WTC11 (cell line): ENCODE measurements around the gene NOL12. TPM values are rescaled to one million over a fixed set of nuclear protein-coding genes. Genes with fewer than 3 reads are reported as not detected.

Experiments used
- ATAC-seq: fragments of 200-7000 bp; cut with Tn5 transposase; 2 replicates; pipeline ENCODE4 v1.10.0; 2021; ENCODE audit warnings: mild to moderate bottlenecking, moderate library complexity
- CTCF ChIA-PET: fragments of 300-600 bp; sonication (Branson Sonifier 250); formaldehyde crosslinking; loops from one replicate; lab custom pipeline; 2021; ENCODE audit warnings: antibody characterized with exemption; lab: Charles Lee
- POLR2A ChIA-PET: fragments of 350-600 bp; sonication (Branson Sonifier 250); formaldehyde crosslinking; loops from one replicate; lab custom pipeline; 2021; ENCODE audit warnings: antibody characterized with exemption; lab: Charles Lee
- DNase-seq: peaks from one replicate; pipeline ENCODE4 v3.0.0; 2021; ENCODE audit warnings: low spot score
- H3K27ac Mint-ChIP-seq: 2 replicates; pipeline ENCODE4 v1.8.0; 2021; ENCODE audit warnings: mixed read lengths
- H3K27me3 Mint-ChIP-seq: 2 replicates; pipeline ENCODE4 v1.8.0; 2021; ENCODE audit warnings: low read depth, mild to moderate bottlenecking, moderate library complexity, mixed read lengths
- H3K36me3 Mint-ChIP-seq: 2 replicates; pipeline ENCODE4 v1.8.0; 2021; ENCODE audit warnings: mixed read lengths
- H3K4me1 Mint-ChIP-seq: 2 replicates; pipeline ENCODE4 v1.8.0; 2022; ENCODE audit warnings: mixed read lengths
- H3K4me3 Mint-ChIP-seq: 2 replicates; pipeline ENCODE4 v1.8.0; 2021; ENCODE audit warnings: mild to moderate bottlenecking, moderate library complexity, mixed read lengths
- H3K9me3 Mint-ChIP-seq: 2 replicates; pipeline ENCODE4 v1.8.0; 2021; ENCODE audit warnings: mixed read lengths
- ATF6 ChIP-seq: sonication (generic); formaldehyde crosslinking; IDR thresholded peaks from 2 replicates; pipeline ENCODE4 v1.8.1; 2023; ENCODE audit warnings: mild to moderate bottlenecking, missing genetic modification reagents
- ELF4 ChIP-seq: sonication (generic); formaldehyde crosslinking; IDR thresholded peaks from 2 replicates; pipeline ENCODE4 v1.8.1; 2022; ENCODE audit warnings: low read depth, mild to moderate bottlenecking, moderate library complexity, missing genetic modification reagents
- ERG ChIP-seq: fragments of 250-450 bp; sonication (Bioruptor Pico); IDR thresholded peaks from 2 replicates; pipeline ENCODE4 v1.8.0; 2021; ENCODE audit warnings: mild to moderate bottlenecking
- ESRRA ChIP-seq: sonication (generic); formaldehyde crosslinking; IDR thresholded peaks from 2 replicates; pipeline ENCODE4 v1.8.1; 2022; ENCODE audit warnings: mild to moderate bottlenecking, missing genetic modification reagents, borderline replicate concordance
- ETV6 ChIP-seq: sonication (generic); formaldehyde crosslinking; IDR thresholded peaks from 2 replicates; pipeline ENCODE4 v1.8.1; 2022; ENCODE audit warnings: mild to moderate bottlenecking, missing genetic modification reagents
- GRHL2 ChIP-seq: fragments of 250-450 bp; sonication (Bioruptor Pico); IDR thresholded peaks from 2 replicates; pipeline ENCODE4 v1.8.0; 2022; ENCODE audit warnings: mild to moderate bottlenecking, moderate library complexity; ENCODE audit not compliant: insufficient replicate concordance, severe bottlenecking
- HMGXB4 ChIP-seq: sonication (generic); formaldehyde crosslinking; IDR thresholded peaks from 2 replicates; pipeline ENCODE4 v1.8.1; 2023; ENCODE audit warnings: mild to moderate bottlenecking, moderate library complexity, missing genetic modification reagents
- KAT7 ChIP-seq: sonication (generic); formaldehyde crosslinking; IDR thresholded peaks from 2 replicates; pipeline ENCODE4 v1.8.1; 2023; ENCODE audit warnings: missing genetic modification reagents, mild to moderate bottlenecking, borderline replicate concordance
- MXD4 ChIP-seq: fragments of 250-450 bp; sonication (Bioruptor Pico); IDR thresholded peaks from 2 replicates; pipeline ENCODE4 v1.8.0; 2021; ENCODE audit warnings: mild to moderate bottlenecking, moderate library complexity, borderline replicate concordance
- TEAD1 ChIP-seq: sonication (generic); formaldehyde crosslinking; IDR thresholded peaks from 2 replicates; pipeline ENCODE4 v1.8.0; 2022; ENCODE audit warnings: mild to moderate bottlenecking, missing genetic modification reagents
- TEAD4 ChIP-seq: sonication (generic); formaldehyde crosslinking; IDR thresholded peaks from 2 replicates; pipeline ENCODE4 v1.8.0; 2022; ENCODE audit warnings: mild to moderate bottlenecking, missing genetic modification reagents
- USF1 ChIP-seq: sonication (generic); formaldehyde crosslinking; IDR thresholded peaks from 2 replicates; pipeline ENCODE4 v1.8.0; 2022; ENCODE audit warnings: mild to moderate bottlenecking, missing genetic modification reagents
- ZBTB21 ChIP-seq: sonication (generic); formaldehyde crosslinking; IDR thresholded peaks from 2 replicates; pipeline ENCODE4 v1.8.1; 2023; ENCODE audit warnings: mild to moderate bottlenecking, missing genetic modification reagents, borderline replicate concordance
- ZMAT4 ChIP-seq: fragments of 250-450 bp; sonication (Bioruptor Pico); IDR thresholded peaks from 2 replicates; pipeline ENCODE4 v1.9.0; 2021; ENCODE audit warnings: mild to moderate bottlenecking
- ZNF121 ChIP-seq: sonication (generic); formaldehyde crosslinking; IDR thresholded peaks from 2 replicates; pipeline ENCODE4 v1.8.0; 2023; ENCODE audit warnings: missing genetic modification reagents
- ZNF138 ChIP-seq: sonication (generic); formaldehyde crosslinking; conservative IDR thresholded peaks from 2 replicates; pipeline ENCODE4 v1.8.1; 2022; ENCODE audit warnings: mild to moderate bottlenecking, moderate library complexity, missing genetic modification reagents
- ZNF263 ChIP-seq: sonication (generic); formaldehyde crosslinking; IDR thresholded peaks from 2 replicates; pipeline ENCODE4 v1.8.1; 2022; ENCODE audit warnings: low read depth, mild to moderate bottlenecking, moderate library complexity, missing genetic modification reagents
- ZNF281 ChIP-seq: sonication (generic); formaldehyde crosslinking; IDR thresholded peaks from 2 replicates; pipeline ENCODE4 v1.8.0; 2023; ENCODE audit warnings: mild to moderate bottlenecking, missing genetic modification reagents
- ZNF423 ChIP-seq: fragments of 250-450 bp; sonication (Bioruptor Pico); IDR thresholded peaks from 2 replicates; pipeline ENCODE4 v2.1.2; 2022; ENCODE audit warnings: mild to moderate bottlenecking, moderate library complexity
- total RNA-seq: library from RNA; stranded (reverse); gene quantifications from 3 replicates; pipeline ENCODE4 v1.2.3, GENCODE V29; 2021

The NOL12 gene
- total RNA-seq, 1 experiment from 2014 or later = 24.9 TPM

- TF ChIP-seq ZMAT4 (no peak), TEAD4 (no peak), GRHL2 (CRISPR knock-in tag) (no peak), ERG (CRISPR knock-in tag) (no peak), KAT7 (CRISPR knock-in tag) (no peak), ELF4 (no peak), ETV6 (CRISPR knock-in tag) (no peak), ZNF263 (CRISPR knock-in tag) (no peak), ZNF121 (CRISPR knock-in tag) (no peak)
- Mint-ChIP-seq H3K9me3 (no peaks in the 10 kb centered on the region), H3K4me3 (no peak overlapping the region), H3K27ac (no peak overlapping the region), H3K36me3 (peaks cover 13% of the 10 kb centered on the region), H3K4me1 (no peaks in the 10 kb centered on the region), H3K27me3 (peaks cover 63% of the 10 kb centered on the region)
- ChIA-PET CTCF (interaction anchor here (1.9 kb wide), 1 partner anchor 89 kb away, joined by 8 read pairs; no protein-coding TSS in a partner anchor), POLR2A (interaction anchor here (1.3 kb wide), 1 partner anchor 55 kb away, joined by 3 read pairs; no protein-coding TSS in a partner anchor)
- DNase-seq (no peak), ATAC-seq (no peak; the same call in 1 of the 2 replicates)
These were observed 45.8 kb downstream of the NOL12 start for GRCh38 chr22:37731804-37732471.

- Mint-ChIP-seq H3K27ac (no peak overlapping the region), H3K36me3 (peaks cover 13% of the 10 kb centered on the region), H3K4me3 (no peak overlapping the region), H3K27me3 (peaks cover 73% of the 10 kb centered on the region), H3K9me3 (no peaks in the 10 kb centered on the region), H3K4me1 (no peaks in the 10 kb centered on the region)
- ATAC-seq (no peak), DNase-seq (no peak)
- POLR2A ChIA-PET = no interaction called here
- TF ChIP-seq TEAD1 (CRISPR knock-in tag) = no peak
- no peak for TF ChIP-seq ATF6
- TF ChIP-seq ZNF423 (CRISPR knock-in tag) = no peak
- TF ChIP-seq ZNF138 (CRISPR knock-in tag) = no peak
- no peak for TF ChIP-seq MXD4 (CRISPR knock-in tag)
- TF ChIP-seq ZBTB21 (CRISPR knock-in tag) = no peak
- no peak for TF ChIP-seq USF1 (CRISPR knock-in tag)
- TF ChIP-seq HMGXB4 (CRISPR knock-in tag) = no peak
- no peak for TF ChIP-seq ZNF281 (CRISPR knock-in tag)
- TF ChIP-seq ESRRA (CRISPR knock-in tag) = no peak
- CTCF ChIA-PET = interaction anchor here (1.9 kb wide), 1 partner anchor 90 kb away, joined by 8 read pairs; no protein-coding TSS in a partner anchor
These were observed 46.8 kb downstream of the NOL12 start for GRCh38 chr22:37732699-37733607.
